GM12878 (cell line): Measurements from ENCODE around the gene ABHD17C. TPM values are rescaled to one million over a fixed set of nuclear protein-coding genes. Genes with fewer than 3 reads are reported as not detected.

Source experiments
- ATAC-seq: fragments of 200-7000 bp; cut with Tn5 transposase; 3 replicates; pipeline ENCODE4 v1.9.1; 2020; ENCODE audit warnings: mild to moderate bottlenecking, moderate library complexity
- BruUV-seq: library from RNA; stranded (reverse); fragments of 400-500 nt; replicated peaks from 2 replicates; lab custom pipeline; 2021; lab: Mats Ljungman, UMichigan
- CTCF ChIA-PET: fragments of 300-600 bp; sonication (Branson Sonifier 250); formaldehyde crosslinking; extraction: SDS; loops from one replicate; lab custom pipeline; 2021; ENCODE audit warnings: inconsistent platforms; lab: Yijun Ruan, JAX
- POLR2A ChIA-PET: fragments of 350-600 bp; formaldehyde crosslinking; extraction: SDS; loops from one replicate; lab custom pipeline; 2021; ENCODE audit warnings: inconsistent platforms; lab: Charles Lee
- RAD21 ChIA-PET: fragments of 300-600 bp; sonication (Branson Sonifier 250); formaldehyde crosslinking; loops from one replicate; lab custom pipeline; 2023; ENCODE audit warnings: antibody characterized with exemption; ENCODE audit not compliant: unreplicated experiment; lab: Charles Lee
- SMC1A ChIA-PET: fragments of 300-600 bp; sonication (Branson Sonifier 250); formaldehyde crosslinking; loops from one replicate; lab custom pipeline; 2023; ENCODE audit not compliant: unreplicated experiment, uncharacterized antibody; lab: Charles Lee
- DNase-seq: peaks from one replicate; pipeline ENCODE4 v3.0.0-alpha.2; 2011; ENCODE audit warnings: low read depth, low spot score
- FAIRE-seq: peaks from 3 replicates; lab custom pipeline; 2011; peaks lifted over from hg19 to GRCh38; lab: Jason Lieb, UNC
- H2AFZ ChIP-seq: 2 replicates; pipeline ENCODE4 v1.6.0; 2011; ENCODE audit warnings: low read depth, low read length, control low read depth; ENCODE audit not compliant: control insufficient read depth
- H3K27ac ChIP-seq: 2 replicates; pipeline ENCODE4 v1.5.1; 2011; ENCODE audit warnings: control low read depth; ENCODE audit not compliant: control insufficient read depth, insufficient read depth
- H3K27me3 ChIP-seq, 2 experiments: replicated peaks in 1 of 2; 2 replicates each; pipeline versions ENCODE4 v1.6.0 to v1.6.1; 2011; ENCODE audit warnings: low read length in 1 of 2; ENCODE audit not compliant: control insufficient read depth in 2 of 2, insufficient read depth in 2 of 2
- H3K36me3 ChIP-seq, 2 experiments: 2 replicates each; pipeline ENCODE4 v1.5.1; 2011; ENCODE audit warnings: low read length in 1 of 2; ENCODE audit not compliant: control insufficient read depth in 2 of 2, insufficient read depth in 2 of 2
- H3K4me1 ChIP-seq: 2 replicates; pipeline ENCODE4 v1.6.1; 2011; ENCODE audit warnings: mild to moderate bottlenecking, low read length, moderate library complexity, mixed read lengths; ENCODE audit not compliant: control insufficient read depth, insufficient read depth
- H3K4me2 ChIP-seq: 2 replicates; pipeline ENCODE4 v1.6.0; 2011; ENCODE audit warnings: control low read depth; ENCODE audit not compliant: control insufficient read depth, insufficient read depth
- H3K4me3 ChIP-seq: fragments of 200-600 bp; sonication (generic); 2 replicates; pipeline ENCODE4 v1.5.1; 2016
- H3K79me2 ChIP-seq: 2 replicates; pipeline ENCODE4 v1.6.0; 2011; ENCODE audit warnings: low read length; ENCODE audit not compliant: control insufficient read depth, insufficient read depth
- H3K9ac ChIP-seq: 2 replicates; pipeline ENCODE4 v1.8.0; 2011; ENCODE audit warnings: low read length, control low read depth, mixed read lengths; ENCODE audit not compliant: control insufficient read depth, insufficient read depth
- H3K9me3 ChIP-seq: replicated peaks from 3 replicates; pipeline ENCODE4 v1.5.1; 2011; ENCODE audit warnings: mild to moderate bottlenecking, low read length; ENCODE audit not compliant: control insufficient read depth, insufficient read depth
- H4K20me1 ChIP-seq: 2 replicates; pipeline ENCODE4 v1.6.0; 2011; ENCODE audit not compliant: control insufficient read depth, insufficient read depth
- ETV6 ChIP-seq, 2 experiments: fragments of 450-650 bp in 1 of 2; IDR thresholded peaks in 1 of 2; conservative IDR thresholded peaks in 1 of 2; 2 replicates each; pipeline ENCODE4 v1.6.1; 2014; ENCODE audit warnings: antibody characterized with exemption in 1 of 2, borderline replicate concordance in 1 of 2, low read depth in 1 of 2, mild to moderate bottlenecking in 1 of 2, moderate library complexity in 1 of 2
- FOXK2 ChIP-seq: fragments of 450-650 bp; IDR thresholded peaks from 2 replicates; pipeline ENCODE4 v1.6.1; 2017; ENCODE audit warnings: mild to moderate bottlenecking, moderate library complexity
- GATAD2B ChIP-seq: fragments of 450-650 bp; conservative IDR thresholded peaks from 2 replicates; pipeline ENCODE4 v1.6.1; 2017; ENCODE audit warnings: low read depth, mild to moderate bottlenecking, moderate library complexity
- IKZF2 ChIP-seq, 2 experiments: fragments of 450-650 bp; IDR thresholded peaks; 2 replicates each; pipeline ENCODE4 v1.6.1; 2017; ENCODE audit warnings: mild to moderate bottlenecking in 2 of 2, moderate library complexity in 2 of 2
- JUNB ChIP-seq: IDR thresholded peaks from 2 replicates; pipeline ENCODE4 v1.6.1; 2016; ENCODE audit warnings: antibody characterized with exemption, mild to moderate bottlenecking
- MYC ChIP-seq: IDR thresholded peaks from 2 replicates; pipeline ENCODE4 v1.6.1; 2011; ENCODE audit warnings: mild to moderate bottlenecking, low read length, moderate library complexity, inconsistent platforms; ENCODE audit not compliant: insufficient read depth, insufficient replicate concordance, insufficient read length, severe bottlenecking
- PKNOX1 ChIP-seq: fragments of 450-650 bp; IDR thresholded peaks from 2 replicates; pipeline ENCODE4 v1.6.1; 2016; ENCODE audit warnings: mild to moderate bottlenecking
- RELA ChIP-seq: fragments of 450-650 bp; IDR thresholded peaks from 2 replicates; pipeline ENCODE4 v1.8.0; 2014; ENCODE audit warnings: borderline replicate concordance; ENCODE audit not compliant: partially characterized antibody
- RFX5 ChIP-seq: IDR thresholded peaks from 2 replicates; pipeline ENCODE4 v1.6.1; 2011; ENCODE audit warnings: low read depth, low read length, improper control_type of control experiment
- STAT3 ChIP-seq: IDR thresholded peaks from 2 replicates; pipeline ENCODE4 v1.6.1; 2011; ENCODE audit warnings: low read depth, low read length, improper control_type of control experiment
- in situ Hi-C: fragments of 300-500 bp; cut with MboI; formaldehyde crosslinking; loops from 9 replicates; pipeline ENCODE4 v1.14.3; 2018; ENCODE audit warnings: mixed read lengths
- intact Hi-C: fragments of 100-400 bp; cut with micrococcal nuclease; formaldehyde crosslinking; loops from one replicate; pipeline ENCODE4 v1.14.2; 2022; ENCODE audit not compliant: unreplicated experiment
- polyA plus RNA-seq, 11 experiments: library from polyadenylated mRNA; depleted of rRNA in 4 of 11; unstranded in 6 of 11; stranded (reverse) in 5 of 11; fragments of >200 nt; fragmentation: Nextera tagmentation in 4 of 11; fragmentation: Illumina TruSeq in 1 of 11; extraction: Ambion mirVana in 4 of 11; extraction: Trizol in 1 of 11; gene quantifications; 1 replicate in 1 of 11; 2 replicates in 10 of 11; pipeline versions ENCODE4 v1.2.1 to v1.2.3, GENCODE V29; 2011 to 2016; ENCODE audit warnings: inconsistent platforms in 2 of 11, missing spikeins in 2 of 11, low read depth in 1 of 11
- total RNA-seq, 4 experiments: library from RNA; depleted of rRNA in 3 of 4; stranded (reverse); fragments of >200 nt in 3 of 4; fragmentation: Illumina TruSeq in 1 of 4; extraction: Trizol in 1 of 4; gene quantifications; 2 replicates each; pipeline versions ENCODE4 v1.2.1 to v1.2.3, GENCODE V29; 2013 to 2021

ABHD17C gene
- total and polyA plus RNA-seq, 10 of the 15 experiments (the other 5 are each of a cell fraction or from before 2014, with no cell fraction given), result 0.92 to 11.4 (median 5.5) TPM

DNA sequence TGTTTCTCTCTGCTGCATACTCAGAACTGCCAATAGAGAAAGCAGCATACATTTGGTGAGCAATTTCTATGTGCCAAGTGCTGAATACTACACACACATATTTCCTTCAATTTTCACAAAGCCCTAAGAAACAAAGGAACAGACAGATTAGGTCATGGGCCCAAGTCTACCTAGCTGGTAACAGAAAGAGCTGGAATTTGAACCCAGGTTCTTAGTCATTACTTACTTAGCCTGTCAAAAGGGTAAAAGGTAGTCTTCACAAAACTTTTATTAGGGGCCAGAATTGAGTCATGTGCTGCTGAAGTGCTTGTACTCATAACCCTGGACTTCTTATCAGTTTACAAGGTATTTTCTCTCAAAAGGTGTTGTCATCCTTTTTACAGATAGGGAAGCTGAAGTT, 10.4 kb upstream of the ABHD17C start:
- Histone ChIP-seq H3K4me2 (no peak overlapping the region), H3K27me3 (no peaks in the 10 kb centered on the region), H3K27ac (no peak overlapping the region), H3K4me1 (no peaks in the 10 kb centered on the region), H3K79me2 (no peaks in the 10 kb centered on the region), H2AFZ (no peak overlapping the region), H3K4me3 (no peak overlapping the region), H4K20me1 (no peaks in the 10 kb centered on the region), H3K9me3 (peaks cover 7% of the 10 kb centered on the region; the same call in 2 of the 3 replicates), H3K36me3 (no peaks in the 10 kb centered on the region), H3K9ac (no peak overlapping the region)
- no peak for FAIRE-seq
- ATAC-seq, result no peak
- ChIA-PET CTCF (interaction anchor here (1.0 kb wide), 1 partner anchor 8 kb away, joined by 3 read pairs; no protein-coding TSS in a partner anchor), RAD21 (no interaction called here), POLR2A (no interaction called here), SMC1A (interaction anchor here (0.6 to 1.1 kb wide), 3 partner anchors 9 to 13 kb away, joined by 3 to 5 read pairs (median 3); no protein-coding TSS in a partner anchor)
- BruUV-seq, result no TSS peak
- intact Hi-C loops, result no loop called here
- in situ Hi-C loops, result no loop called here
- DNase-seq, result no peak
- TF ChIP-seq IKZF2 (IDR thresholded peaks at IDR 0.05), result no peak
- TF ChIP-seq RFX5, result no peak
- no peak for TF ChIP-seq MYC
- no peak for TF ChIP-seq GATAD2B
- no peak for TF ChIP-seq RELA
- no peak for TF ChIP-seq ETV6 (conservative IDR thresholded peaks at IDR 0.05 in 1 of 2, IDR thresholded peaks at IDR 0.05 in 1 of 2; ENCODE audit: borderline replicate concordance in 1 of 2, low read depth in 1 of 2)
- TF ChIP-seq PKNOX1, result no peak
- no peak for TF ChIP-seq FOXK2
- no peak for TF ChIP-seq JUNB
- no peak for TF ChIP-seq STAT3
